Measurements from ENCODE around the gene CORO7.

Gene CORO7

DNA sequence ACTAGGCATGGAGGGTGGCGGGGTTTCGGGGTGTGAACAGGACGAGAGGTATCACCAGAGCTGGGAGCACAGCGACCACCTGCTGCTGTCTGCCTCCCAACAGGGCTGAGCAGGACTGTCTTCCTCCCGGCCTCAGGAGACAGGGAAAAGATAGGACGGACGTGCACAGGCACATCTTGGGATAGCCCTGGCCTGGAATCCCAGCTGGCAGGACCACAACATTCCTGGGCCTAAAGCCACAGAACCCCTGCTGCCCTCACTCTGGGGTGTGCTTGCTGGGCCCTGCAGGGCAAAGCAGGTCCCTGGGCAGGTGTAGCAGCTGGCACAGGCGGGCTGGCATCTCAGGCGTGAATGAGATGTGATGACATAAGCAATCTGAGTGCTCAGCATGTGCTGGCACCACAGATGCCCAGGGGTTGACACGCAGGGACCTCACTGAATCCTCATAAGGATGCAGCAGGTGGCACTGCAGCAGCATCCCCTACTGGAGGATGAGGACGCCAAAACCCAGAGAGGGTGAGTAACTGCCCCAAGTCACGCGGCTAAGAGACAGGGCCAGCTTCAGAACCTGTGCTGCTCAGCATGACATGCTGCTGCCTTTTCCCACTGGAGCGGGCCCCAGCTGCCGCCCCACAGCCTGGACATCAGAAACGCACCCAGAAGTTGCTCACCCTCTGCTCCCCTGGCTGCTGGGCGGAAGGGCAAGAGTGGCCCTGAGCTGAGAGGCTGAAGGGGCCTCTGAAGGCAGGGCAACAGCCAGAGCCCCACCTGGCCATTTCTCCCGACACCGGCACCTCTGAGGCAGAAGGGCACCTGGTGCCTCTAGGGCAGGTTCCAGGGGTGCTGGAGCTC lies 7.1 kb downstream of the CORO7 start:
- no peak for TF ChIP-seq CTCF (IDR thresholded peaks at IDR 0.05; ENCODE audit: low read depth, low read length, poor library complexity, severe bottlenecking)
- peaks cover 67% of the 10 kb centered on the region for H3K36me3 ChIP-seq (ENCODE audit: control insufficient read depth, low read length)
- peaks cover 7% of the 10 kb centered on the region for H3K4me1 ChIP-seq (ENCODE audit: control insufficient read depth, low read length)
- H3K9me2 ChIP-seq (replicated peaks; ENCODE audit: control insufficient read depth, low read length) = no peaks in the 10 kb centered on the region
- H3K4me2 ChIP-seq (ENCODE audit: low read length) = no peak overlapping the region
- H3K27ac ChIP-seq (ENCODE audit: low read depth, low read length) = no peak overlapping the region
- no peaks in the 10 kb centered on the region for H3K27me3 ChIP-seq (ENCODE audit: control insufficient read depth, low read length)
- peaks cover 5% of the 10 kb centered on the region; the same call in 1 of the 2 replicates for H4K20me1 ChIP-seq (ENCODE audit: control insufficient read depth, insufficient read depth, low read depth, low read length)
- peaks cover 1% of the 10 kb centered on the region; the same call in 1 of the 2 replicates for H3F3A ChIP-seq (ENCODE audit: control insufficient read depth, insufficient read depth)
- peaks cover 38% of the 10 kb centered on the region for H3K79me2 ChIP-seq (ENCODE audit: control insufficient read depth, low read length)
- no peak overlapping the region for H3K4me3 ChIP-seq (ENCODE audit: low read length)
- no peaks in the 10 kb centered on the region for H3K9me3 ChIP-seq (ENCODE audit: control insufficient read depth, insufficient read depth, low read length)

GRCh38 chr16:4408323-4408690 lies 8.1 kb downstream of the CORO7 start:
- Histone ChIP-seq H3K4me3 (ENCODE audit: low read length) (no peak overlapping the region), H3K36me3 (ENCODE audit: control insufficient read depth, low read length) (peaks cover 76% of the 10 kb centered on the region), H4K20me1 (ENCODE audit: control insufficient read depth, insufficient read depth, low read depth, low read length) (peaks cover 3% of the 10 kb centered on the region; the same call in 1 of the 2 replicates), H3K27me3 (ENCODE audit: control insufficient read depth, low read length) (no peaks in the 10 kb centered on the region), H3K9me2 (replicated peaks; ENCODE audit: control insufficient read depth, low read length) (no peaks in the 10 kb centered on the region), H3K4me2 (ENCODE audit: low read length) (no peak overlapping the region), H3K27ac (ENCODE audit: low read depth, low read length) (no peak overlapping the region), H3K4me1 (ENCODE audit: control insufficient read depth, low read length) (no peaks in the 10 kb centered on the region), H3K9me3 (ENCODE audit: control insufficient read depth, insufficient read depth, low read length) (no peaks in the 10 kb centered on the region), H3F3A (ENCODE audit: control insufficient read depth, insufficient read depth) (no peaks in the 10 kb centered on the region), H3K79me2 (ENCODE audit: control insufficient read depth, low read length) (peaks cover 28% of the 10 kb centered on the region)
- no peak for TF ChIP-seq EZH2phosphoT487 (IDR thresholded peaks at IDR 0.05; ENCODE audit: borderline replicate concordance, low read length)
- no peak for TF ChIP-seq CTCF (IDR thresholded peaks at IDR 0.05; ENCODE audit: low read depth, low read length, poor library complexity, severe bottlenecking)

- no peaks in the 10 kb centered on the region for H3K27me3 ChIP-seq (ENCODE audit: control insufficient read depth, low read length)
- H3K9me3 ChIP-seq (ENCODE audit: control insufficient read depth, insufficient read depth, low read length) = no peaks in the 10 kb centered on the region
- no peak overlapping the region for H3K4me3 ChIP-seq (ENCODE audit: low read length)
- no peaks in the 10 kb centered on the region for H3K9me2 ChIP-seq (replicated peaks; ENCODE audit: control insufficient read depth, low read length)
- peaks cover 23% of the 10 kb centered on the region for H3K79me2 ChIP-seq (ENCODE audit: control insufficient read depth, low read length)
- H3K4me2 ChIP-seq (ENCODE audit: low read length) = no peak overlapping the region
- peaks cover 6% of the 10 kb centered on the region for H4K20me1 ChIP-seq (ENCODE audit: control insufficient read depth, insufficient read depth, low read depth, low read length)
- H3K27ac ChIP-seq (ENCODE audit: low read depth, low read length) = no peak overlapping the region
- H3K36me3 ChIP-seq (ENCODE audit: control insufficient read depth, low read length) = peaks cover 76% of the 10 kb centered on the region
- TF ChIP-seq EZH2phosphoT487 (IDR thresholded peaks at IDR 0.05; ENCODE audit: borderline replicate concordance, low read length) (no peak), CTCF (IDR thresholded peaks at IDR 0.05; ENCODE audit: low read depth, low read length, poor library complexity, severe bottlenecking) (no peak)
- H3F3A ChIP-seq (ENCODE audit: control insufficient read depth, insufficient read depth) = no peaks in the 10 kb centered on the region
- no peaks in the 10 kb centered on the region for H3K4me1 ChIP-seq (ENCODE audit: control insufficient read depth, low read length)
Observed at GRCh38 chr16:4407543-4408322, 8.7 kb downstream of the CORO7 start.

Measured in DOHH2 (cell line).